ENCODE measurements around the gene PRR33.
"Not testable (repeated sequence)": the region's sequence is repeated elsewhere in the genome, so short reads cannot be mapped to it uniquely, and the experiment has no call there.

The PRR33 gene

DNA sequence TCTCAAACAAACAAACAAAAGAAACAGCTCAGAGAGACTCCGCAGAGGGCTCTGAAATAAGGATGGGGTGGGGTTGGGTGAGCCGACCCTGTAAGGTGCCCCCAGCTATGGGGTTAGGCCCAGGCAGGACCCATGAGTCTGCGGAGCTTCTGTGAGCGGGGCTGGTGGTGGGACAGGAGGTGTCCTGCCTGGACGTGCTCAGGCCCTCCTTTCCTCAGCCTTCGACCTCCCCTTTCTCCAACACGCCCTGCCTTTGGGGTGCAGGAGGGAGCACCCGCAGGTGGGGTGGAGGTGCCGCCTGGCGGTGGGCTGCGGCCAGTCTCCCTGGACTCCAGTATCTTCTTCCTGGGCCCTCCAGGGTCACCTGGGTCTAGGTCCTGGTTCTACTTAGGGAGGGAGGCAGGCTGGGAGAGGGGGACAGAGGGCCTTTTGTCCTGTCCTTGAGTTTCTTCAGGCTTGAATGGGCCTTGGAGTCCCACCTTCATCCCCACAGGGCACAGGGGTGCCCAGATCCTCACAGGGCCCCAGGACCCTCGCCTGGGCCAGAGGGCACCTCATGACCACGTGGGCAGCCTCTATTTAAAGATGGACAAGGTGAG, 12.3 kb downstream of the PRR33 start:
- no peak overlapping the region for H3K4me3 ChIP-seq (ENCODE audit: control insufficient read depth, low read depth, low read length)
- DNase-seq (ENCODE audit: low read depth), result no peak
- TF ChIP-seq, protein P1, sequence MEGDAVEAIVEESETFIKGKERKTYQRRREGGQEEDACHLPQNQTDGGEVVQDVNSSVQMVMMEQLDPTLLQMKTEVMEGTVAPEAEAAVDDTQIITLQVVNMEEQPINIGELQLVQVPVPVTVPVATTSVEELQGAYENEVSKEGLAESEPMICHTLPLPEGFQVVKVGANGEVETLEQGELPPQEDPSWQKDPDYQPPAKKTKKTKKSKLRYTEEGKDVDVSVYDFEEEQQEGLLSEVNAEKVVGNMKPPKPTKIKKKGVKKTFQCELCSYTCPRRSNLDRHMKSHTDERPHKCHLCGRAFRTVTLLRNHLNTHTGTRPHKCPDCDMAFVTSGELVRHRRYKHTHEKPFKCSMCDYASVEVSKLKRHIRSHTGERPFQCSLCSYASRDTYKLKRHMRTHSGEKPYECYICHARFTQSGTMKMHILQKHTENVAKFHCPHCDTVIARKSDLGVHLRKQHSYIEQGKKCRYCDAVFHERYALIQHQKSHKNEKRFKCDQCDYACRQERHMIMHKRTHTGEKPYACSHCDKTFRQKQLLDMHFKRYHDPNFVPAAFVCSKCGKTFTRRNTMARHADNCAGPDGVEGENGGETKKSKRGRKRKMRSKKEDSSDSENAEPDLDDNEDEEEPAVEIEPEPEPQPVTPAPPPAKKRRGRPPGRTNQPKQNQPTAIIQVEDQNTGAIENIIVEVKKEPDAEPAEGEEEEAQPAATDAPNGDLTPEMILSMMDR (conservative IDR thresholded peaks at IDR 0.05; ENCODE audit: control insufficient read depth, insufficient read depth, low read depth, low read length), result no peak

DNA sequence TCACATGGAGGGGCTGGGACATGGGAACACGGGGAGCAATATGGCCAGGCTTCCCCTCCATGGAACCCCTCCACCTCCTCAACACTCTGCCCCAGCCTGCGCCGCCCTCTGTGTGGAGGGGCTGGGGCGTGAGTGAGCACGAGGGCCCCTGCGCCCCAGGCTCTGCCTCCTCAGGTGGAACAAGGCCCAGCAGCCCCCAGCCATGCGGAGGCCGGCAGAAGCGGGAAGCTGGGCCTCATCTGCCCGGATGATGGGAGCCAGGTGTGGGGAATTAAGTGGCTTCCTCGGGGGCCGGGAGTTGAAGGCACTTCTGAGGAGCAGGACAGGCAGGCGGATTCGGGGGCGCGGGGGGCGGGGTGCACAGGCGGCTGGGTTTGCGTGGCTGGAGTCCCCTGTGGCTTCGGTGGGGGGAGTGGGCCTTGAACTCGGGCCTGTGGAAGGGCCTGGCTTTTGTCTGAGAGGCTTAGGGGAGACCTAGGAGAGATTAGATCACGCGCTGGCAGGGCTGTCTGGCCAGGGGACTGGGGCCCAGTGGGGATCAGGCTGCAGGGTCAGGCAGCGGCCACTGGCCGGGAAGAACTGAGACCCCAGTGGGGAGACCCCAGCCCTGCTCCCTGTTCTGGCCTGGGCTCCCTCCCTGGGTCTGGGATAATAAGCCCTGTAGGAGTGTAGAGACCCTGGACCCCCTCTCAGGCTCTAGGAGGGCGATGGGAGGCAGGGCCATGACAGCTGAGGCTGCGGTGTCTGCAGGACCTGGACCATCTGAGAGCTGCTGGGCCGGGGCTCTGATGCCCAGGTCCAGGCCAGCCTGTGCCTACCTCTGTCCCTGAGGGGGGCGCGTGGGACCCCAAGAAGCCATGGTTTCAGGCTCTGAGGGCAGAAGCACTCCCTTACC, 13.3 kb downstream of the PRR33 start:
- no peak overlapping the region for H3K4me3 ChIP-seq (ENCODE audit: control insufficient read depth, low read depth, low read length)
- no peak for DNase-seq (ENCODE audit: low read depth)
- TF ChIP-seq, protein P1 (conservative IDR thresholded peaks at IDR 0.05; ENCODE audit: control insufficient read depth, insufficient read depth, low read depth, low read length), result no peak

DNA sequence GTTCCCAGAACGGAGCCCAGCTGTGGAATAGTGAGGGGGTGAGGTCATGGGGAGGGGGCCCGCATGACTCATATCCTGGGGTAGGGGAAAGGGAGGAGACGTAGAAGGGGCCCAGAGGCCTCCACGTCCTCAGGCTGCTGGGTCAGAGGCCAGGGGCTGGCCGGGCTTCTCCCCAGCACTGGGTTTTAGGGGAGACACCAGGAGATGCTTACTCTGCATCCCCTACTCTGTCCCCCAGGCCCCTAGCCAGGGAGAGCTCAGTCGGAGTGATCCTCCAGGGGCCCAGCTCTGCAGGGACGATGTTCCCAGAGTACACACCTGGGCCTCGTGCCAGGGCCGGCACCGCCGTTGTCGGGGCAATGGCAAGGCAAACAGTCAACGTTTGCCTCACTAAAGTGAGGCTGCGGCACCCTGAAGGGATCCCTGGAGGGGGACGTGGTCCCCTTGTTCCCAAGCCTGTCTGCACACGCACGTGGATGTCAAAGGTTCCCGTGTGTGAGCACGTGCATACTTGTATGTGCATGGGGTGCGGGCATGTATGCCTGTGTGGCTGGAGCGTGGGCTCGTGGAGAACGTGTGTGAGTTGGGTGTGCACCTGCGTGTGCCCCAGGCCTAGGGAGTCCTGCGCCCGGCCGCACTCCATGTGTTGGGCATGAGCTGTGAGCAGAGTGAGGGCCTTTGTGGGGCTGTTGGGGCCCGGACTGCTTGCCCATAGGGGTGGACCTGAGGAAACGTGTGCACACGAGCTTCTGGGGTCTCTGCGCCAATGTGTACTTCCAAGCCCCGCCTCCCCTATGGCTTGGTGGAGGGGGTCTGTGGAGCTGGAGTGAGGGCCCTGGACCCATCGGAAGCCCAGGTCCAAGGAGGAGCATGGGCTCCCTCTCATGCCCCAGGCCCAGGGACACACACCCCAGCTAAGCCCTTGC, 14.2 kb downstream of the PRR33 start:
- H3K4me3 ChIP-seq (ENCODE audit: control insufficient read depth, low read depth, low read length), result no peak overlapping the region
- peak; percentile 64 for DNase-seq (ENCODE audit: low read depth)
- TF ChIP-seq, protein P1 (conservative IDR thresholded peaks at IDR 0.05; ENCODE audit: control insufficient read depth, insufficient read depth, low read depth, low read length), result no peak

DNA sequence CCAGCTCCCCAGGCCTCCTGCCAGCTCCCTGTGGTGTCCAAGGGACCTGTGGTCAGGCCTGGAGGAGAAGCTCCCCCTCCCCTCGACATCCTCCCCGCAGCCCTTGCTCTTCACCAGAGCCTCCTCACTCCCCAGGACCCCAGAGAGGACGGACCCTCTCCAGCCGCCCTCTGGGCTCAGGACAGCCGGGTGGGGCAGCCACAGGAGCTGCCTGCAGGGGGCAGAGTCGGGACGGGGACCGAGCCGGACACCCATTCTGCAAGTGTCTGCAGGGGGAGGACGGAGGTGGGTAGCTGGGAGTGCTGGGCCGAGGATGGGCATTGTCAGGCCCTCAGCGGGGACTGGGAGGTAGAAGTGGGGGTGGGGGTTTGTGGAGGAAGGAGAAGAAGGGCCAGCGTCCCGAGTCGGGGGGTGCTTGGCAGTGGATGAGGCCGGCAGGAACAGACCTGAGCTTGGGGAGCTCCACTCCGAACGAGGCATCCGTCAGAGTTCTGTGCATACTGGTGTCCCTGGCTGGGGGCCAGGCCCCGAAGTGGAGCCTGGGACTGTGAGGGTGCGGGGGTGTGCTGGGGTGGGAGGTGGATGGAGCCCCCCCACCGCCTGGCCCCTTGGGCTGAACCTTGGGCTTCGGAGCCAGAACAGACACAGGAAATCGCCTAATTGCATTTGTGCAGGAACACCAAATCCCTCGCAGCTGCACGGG, 15.2 kb downstream of the PRR33 start:
- peak; percentile 86 for DNase-seq (ENCODE audit: low read depth)
- TF ChIP-seq, protein P1 (conservative IDR thresholded peaks at IDR 0.05; ENCODE audit: control insufficient read depth, insufficient read depth, low read depth, low read length), result peak; percentile 61
- peak overlapping the region; percentile 20 for H3K4me3 ChIP-seq (ENCODE audit: control insufficient read depth, low read depth, low read length)

DNA sequence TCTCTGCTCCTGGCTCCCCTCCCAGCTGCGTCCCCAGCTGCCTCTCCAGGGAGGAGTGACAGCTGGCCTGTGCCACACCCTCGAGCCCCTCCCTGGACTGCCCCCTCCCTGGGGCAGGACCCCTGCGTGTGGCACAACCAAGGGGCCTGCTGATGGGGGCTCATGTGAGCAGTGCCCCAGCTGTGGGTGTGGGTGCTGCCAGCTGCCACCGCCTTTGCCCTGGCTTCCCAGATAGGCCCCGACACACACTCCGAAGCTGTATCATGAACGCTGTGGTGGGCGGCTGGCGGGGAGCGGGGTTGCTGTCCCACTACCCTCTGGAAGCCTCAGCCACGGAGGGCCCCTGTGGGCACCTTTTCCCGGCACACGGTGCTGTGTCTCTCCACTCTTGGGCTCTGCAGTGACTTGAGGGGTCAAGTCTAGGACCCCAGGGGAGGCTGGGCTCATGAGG, 15.8 kb downstream of the PRR33 start:
- H3K4me3 ChIP-seq (ENCODE audit: control insufficient read depth, low read depth, low read length), result peak overlapping the region; percentile 20
- DNase-seq (ENCODE audit: low read depth), result not testable (repeated sequence)

DNA sequence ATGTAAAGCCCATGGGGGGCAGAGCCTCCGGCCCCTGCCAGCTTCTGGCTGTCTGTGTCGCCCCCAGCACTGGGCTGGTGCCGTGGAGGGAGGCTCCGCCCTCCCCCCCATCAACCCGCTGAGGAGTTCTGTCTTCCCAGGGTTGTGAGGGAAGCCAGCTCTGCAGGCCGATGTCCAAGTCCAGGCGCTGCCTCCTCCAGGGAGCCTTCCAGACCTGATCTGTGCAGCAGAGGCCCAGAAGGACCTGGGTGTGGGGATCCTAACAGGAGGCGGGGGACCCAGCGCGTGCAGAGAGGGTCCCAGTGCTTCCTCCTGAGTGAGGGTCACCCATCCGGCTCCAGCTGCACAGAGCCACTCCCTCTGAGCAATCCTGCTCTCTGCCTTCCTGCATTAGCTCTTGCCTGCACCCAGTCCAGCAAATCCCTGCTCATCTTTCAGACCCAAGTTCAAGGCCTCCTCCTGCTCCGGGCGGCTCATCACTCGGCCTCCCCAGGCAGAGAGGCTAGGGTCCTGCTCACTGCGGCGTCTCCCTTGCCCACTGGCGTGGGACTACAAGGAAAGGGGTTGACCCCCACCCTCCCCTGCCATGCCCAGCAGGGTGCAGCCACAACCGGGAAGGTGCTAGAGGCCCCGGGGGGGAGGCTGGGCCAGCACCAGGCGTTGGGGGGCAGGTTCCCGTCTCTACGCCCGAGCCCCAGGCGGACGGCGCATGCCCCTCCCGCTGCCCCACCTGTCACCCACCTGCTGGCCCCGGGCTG, 16.4 kb downstream of the PRR33 start:
- H3K4me3 ChIP-seq (ENCODE audit: control insufficient read depth, low read depth, low read length), result no peak overlapping the region
- DNase-seq (ENCODE audit: low read depth), result peak; percentile 35
- TF ChIP-seq, protein P1 (conservative IDR thresholded peaks at IDR 0.05; ENCODE audit: control insufficient read depth, insufficient read depth, low read depth, low read length), result no peak

DNA sequence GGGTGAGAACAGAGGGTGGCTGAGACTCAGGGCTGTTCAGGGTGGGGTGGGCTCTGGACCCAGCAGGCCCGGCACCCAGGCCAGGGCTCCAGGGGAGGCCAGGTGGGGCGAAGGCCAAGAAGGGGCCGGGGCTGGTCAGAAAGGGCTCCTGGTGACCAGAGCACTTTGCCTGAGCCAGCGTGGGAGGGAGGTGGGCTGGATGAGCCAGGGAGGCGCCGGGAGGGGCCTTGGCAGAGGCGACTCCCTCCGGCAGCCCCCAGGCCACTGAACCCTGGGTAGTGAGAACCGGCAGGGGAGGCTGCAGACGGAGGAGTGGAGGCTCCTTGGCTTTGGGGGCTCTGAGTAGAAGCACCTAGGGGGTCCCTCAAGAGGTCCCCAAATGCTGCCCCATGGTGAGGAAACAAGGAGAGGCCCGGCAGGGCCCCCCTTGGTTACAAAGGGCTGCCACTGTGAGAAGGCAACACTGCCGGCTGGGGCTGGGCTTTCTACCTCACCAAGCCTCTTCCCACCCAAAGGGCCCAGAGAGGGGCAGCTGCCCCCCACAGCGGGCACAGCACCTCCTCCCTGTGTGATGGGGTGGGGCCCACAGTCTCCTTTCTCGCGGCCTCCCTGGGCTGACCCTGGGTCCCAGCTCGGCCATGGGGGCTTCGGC, 17.1 kb downstream of the PRR33 start:
- not testable (repeated sequence) for DNase-seq (ENCODE audit: low read depth); H3K4me3 ChIP-seq (ENCODE audit: control insufficient read depth, low read depth, low read length)

DNA sequence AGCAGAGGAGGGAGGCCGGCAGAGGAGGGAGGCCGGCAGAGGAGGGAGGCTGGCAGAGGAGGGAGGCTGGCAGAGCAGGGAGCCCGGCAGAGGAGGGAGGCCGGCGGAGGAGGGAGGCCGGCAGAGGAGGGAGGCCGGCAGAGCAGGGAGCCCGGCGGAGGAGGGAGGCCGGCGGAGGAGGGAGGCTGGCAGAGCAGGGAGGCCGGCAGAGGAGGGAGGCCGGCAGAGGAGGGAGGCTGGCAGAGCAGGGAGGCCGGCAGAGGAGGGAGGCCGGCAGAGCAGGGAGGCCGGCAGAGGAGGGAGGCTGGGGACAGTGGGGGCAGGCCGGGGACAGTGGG, 17.9 kb downstream of the PRR33 start:
- DNase-seq (ENCODE audit: low read depth); H3K4me3 ChIP-seq (ENCODE audit: control insufficient read depth, low read depth, low read length): not testable (repeated sequence)

All from fibroblast of mammary gland (primary cell).